DMS53 treated with DMSO at 0.1 percent for 48 hours (cell line): Measurements from ENCODE around the gene FSTL3.
A peak's percentile ranks its signal among the peaks of the same experiment; 100 is the strongest.
"Not testable (repeated sequence)": the region's sequence is repeated elsewhere in the genome, so short reads cannot be mapped to it uniquely, and the experiment has no call there.

Experiments used
- DNase-seq: peaks from one replicate; lab custom pipeline; 2025; ENCODE audit not compliant: unreplicated experiment; lab: John Stamatoyannopoulos, UW

Gene FSTL3

GRCh38 chr19:676339-677105 lies at the start of gene FSTL3:
TSS of gene FSTL3 (plus strand) at chr19:676392. CDS start at chr19:676424, 32 bp downstream.
- DNase-seq, result no peak

- DNase-seq, result not testable (repeated sequence)
Measured at GRCh38 chr19:626566-626965, 49.6 kb upstream of the FSTL3 start.

GRCh38 chr19:628168-628567 lies 48.0 kb upstream of the FSTL3 start:
- no peak for DNase-seq

- not testable (repeated sequence) for DNase-seq
Measured at GRCh38 chr19:629515-629914, 46.7 kb upstream of the FSTL3 start.

- DNase-seq, result no peak
Measured at GRCh38 chr19:629961-630714, 46.1 kb upstream of the FSTL3 start.

GRCh38 chr19:632579-633067 lies 43.6 kb upstream of the FSTL3 start:
- no peak for DNase-seq

- peak; percentile 85 for DNase-seq
Measured at GRCh38 chr19:633068-633785, 43.0 kb upstream of the FSTL3 start, which contains the start of gene POLRMT. TSS of gene POLRMT (minus strand) at chr19:633537. CDS start at chr19:633512, 25 bp downstream.

- no peak for DNase-seq
Measured at GRCh38 chr19:633786-634639, 42.2 kb upstream of the FSTL3 start.

- DNase-seq, result no peak
Measured at GRCh38 chr19:634975-635652, 41.1 kb upstream of the FSTL3 start.

GRCh38 chr19:638906-639252 lies 37.3 kb upstream of the FSTL3 start:
- no peak for DNase-seq

GRCh38 chr19:639253-640160 lies 36.7 kb upstream of the FSTL3 start, which contains the start of gene FGF22:
TSS of gene FGF22 (plus strand) at chr19:639879. CDS start at chr19:639926, 47 bp downstream.
- DNase-seq, result peak; percentile 75

- no peak for DNase-seq
Measured at GRCh38 chr19:640161-640558, 36.0 kb upstream of the FSTL3 start.

GRCh38 chr19:640606-641189 lies 35.5 kb upstream of the FSTL3 start:
- DNase-seq, result no peak

- DNase-seq, result no peak
Measured at GRCh38 chr19:641702-642101, 34.5 kb upstream of the FSTL3 start.

- DNase-seq, result no peak
Measured at GRCh38 chr19:642767-643727, 33.1 kb upstream of the FSTL3 start.

- DNase-seq, result no peak
Measured at GRCh38 chr19:643736-644135, 32.5 kb upstream of the FSTL3 start.

- DNase-seq, result no peak
Measured at GRCh38 chr19:644363-644762, 31.8 kb upstream of the FSTL3 start.
